ENCODE measurements around the gene CNOT4. TPM values are rescaled to one million over a fixed set of nuclear protein-coding genes. Genes with fewer than 3 reads are reported as not detected.
"Not testable (repeated sequence)": the region's sequence is repeated elsewhere in the genome, so short reads cannot be mapped to it uniquely, and the experiment has no call there.

Gene CNOT4
- total RNA-seq, 1 donor from 2014 or later, result 34.4 TPM

GRCh38 chr7:135512135-135512887 is 2.4 kb upstream of the CNOT4 start:
- DNase-seq (ENCODE audit: low spot score), result no peak

GRCh38 chr7:135510592-135511183 is 786 bp upstream of the CNOT4 start:
- no peak for DNase-seq (ENCODE audit: low spot score)

GRCh38 chr7:135509589-135509838 is 388 bp downstream of the CNOT4 start:
- DNase-seq (ENCODE audit: low spot score), result no peak

- no peak for DNase-seq (ENCODE audit: low spot score)
Observed at GRCh38 chr7:135508883-135509588, 866 bp downstream of the CNOT4 start.

GRCh38 chr7:135501402-135501801 is 8.5 kb downstream of the CNOT4 start:
- DNase-seq (ENCODE audit: low spot score), result no peak

GRCh38 chr7:135499818-135500217 is 10.1 kb downstream of the CNOT4 start:
- DNase-seq (ENCODE audit: low spot score), result no peak

GRCh38 chr7:135497161-135497560 is 12.7 kb downstream of the CNOT4 start:
- not testable (repeated sequence) for DNase-seq (ENCODE audit: low spot score)

- no peak for DNase-seq (ENCODE audit: low spot score)
Observed at GRCh38 chr7:135493362-135493761, 16.5 kb downstream of the CNOT4 start.

GRCh38 chr7:135492151-135492550 is 17.8 kb downstream of the CNOT4 start:
- no peak for DNase-seq (ENCODE audit: low spot score)

- DNase-seq (ENCODE audit: low spot score), result no peak
Observed at GRCh38 chr7:135490783-135491182, 19.1 kb downstream of the CNOT4 start.

- DNase-seq (ENCODE audit: low spot score), result no peak
Observed at GRCh38 chr7:135489791-135490190, 20.1 kb downstream of the CNOT4 start.

- DNase-seq (ENCODE audit: low spot score), result no peak
Observed at GRCh38 chr7:135486261-135486920, 23.5 kb downstream of the CNOT4 start.

GRCh38 chr7:135481598-135481979 is 28.3 kb downstream of the CNOT4 start:
- no peak for DNase-seq (ENCODE audit: low spot score)

GRCh38 chr7:135480966-135481597 is 28.8 kb downstream of the CNOT4 start:
- no peak for DNase-seq (ENCODE audit: low spot score)

- no peak for DNase-seq (ENCODE audit: low spot score)
Observed at GRCh38 chr7:135475521-135475920, 34.4 kb downstream of the CNOT4 start.

- not testable (repeated sequence) for DNase-seq (ENCODE audit: low spot score)
Observed at GRCh38 chr7:135469705-135470104, 40.2 kb downstream of the CNOT4 start.

- no peak for DNase-seq (ENCODE audit: low spot score)
Observed at GRCh38 chr7:135467207-135467711, 42.6 kb downstream of the CNOT4 start.

- DNase-seq (ENCODE audit: low spot score), result no peak
Observed at GRCh38 chr7:135466442-135467206, 43.3 kb downstream of the CNOT4 start.

GRCh38 chr7:135463908-135464307 is 46.0 kb downstream of the CNOT4 start:
- no peak for DNase-seq (ENCODE audit: low spot score)

- DNase-seq (ENCODE audit: low spot score), result no peak
Observed at GRCh38 chr7:135459951-135460567, 49.8 kb downstream of the CNOT4 start.

GRCh38 chr7:135459076-135459475 is 50.8 kb downstream of the CNOT4 start:
- DNase-seq (ENCODE audit: low spot score), result no peak
